Endothelial cell of umbilical vein (primary cell): ENCODE results near the gene ZDHHC3. TPM values are rescaled to one million over a fixed set of nuclear protein-coding genes. Genes with fewer than 3 reads are reported as not detected.
A peak's percentile ranks its signal among the peaks of the same experiment; 100 is the strongest.

Source experiments
- BruUV-seq: library from RNA; stranded (reverse); fragments of 400-500 nt; replicated peaks from 2 replicates; lab custom pipeline; 2021; lab: Mats Ljungman, UMichigan
- CTCF ChIA-PET: fragments of 300-600, 350-600 bp; sonication (Branson Sonifier 250); formaldehyde crosslinking; loops from one replicate; lab custom pipeline; 2021; ENCODE audit warnings: antibody characterized with exemption, inconsistent platforms; lab: Charles Lee
- POLR2A ChIA-PET: fragments of 300-600, 350-600 bp; sonication (Branson Sonifier 250); formaldehyde crosslinking; loops from one replicate; lab custom pipeline; 2021; ENCODE audit warnings: antibody characterized with exemption, inconsistent platforms; lab: Charles Lee
- DNase-seq: peaks from one replicate; pipeline ENCODE4 v3.0.0-alpha.2; 2011; ENCODE audit warnings: low read depth, low spot score
- FAIRE-seq: peaks from 2 replicates; lab custom pipeline; 2011; peaks lifted over from hg19 to GRCh38; lab: Jason Lieb, UNC
- H2AFZ ChIP-seq: 2 replicates; pipeline ENCODE4 v1.6.0; 2012; ENCODE audit warnings: low read depth, low read length, control low read depth, inconsistent platforms
- H3K27ac ChIP-seq: 2 replicates; pipeline ENCODE4 v1.5.1; 2011; ENCODE audit warnings: low read depth, mild to moderate bottlenecking, control low read depth, low read length, moderate library complexity; ENCODE audit not compliant: insufficient read depth
- H3K27me3 ChIP-seq, 2 experiments: 2 replicates each; pipeline versions ENCODE4 v1.6.0 to v1.6.1; 2011; ENCODE audit warnings: low read length in 2 of 2, mixed read lengths in 1 of 2; ENCODE audit not compliant: control insufficient read depth in 2 of 2, insufficient read depth in 2 of 2
- H3K36me3 ChIP-seq, 2 experiments: 2 replicates in 1 of 2; 3 replicates in 1 of 2; pipeline ENCODE4 v1.5.1; 2011; ENCODE audit warnings: low read length in 2 of 2, mild to moderate bottlenecking in 1 of 2, moderate library complexity in 1 of 2; ENCODE audit not compliant: control insufficient read depth in 2 of 2, insufficient read depth in 2 of 2; ENCODE audit errors: extremely low read depth in 1 of 2
- H3K4me1 ChIP-seq: 3 replicates; pipeline ENCODE4 v1.5.1; 2011; ENCODE audit warnings: mild to moderate bottlenecking, low read length; ENCODE audit not compliant: control insufficient read depth, insufficient read depth; ENCODE audit errors: extremely low read depth
- H3K4me2 ChIP-seq: 2 replicates; pipeline ENCODE4 v1.6.1; 2011; ENCODE audit warnings: low read length, control low read depth, mixed read lengths; ENCODE audit not compliant: insufficient read depth
- H3K4me3 ChIP-seq, 3 experiments: fragments of 200-600 bp in 1 of 3; sonication (generic), shearing (Covaris generic) in 1 of 3; replicated peaks in 1 of 3; 2 replicates each; pipeline ENCODE4 v1.5.1; 2011 to 2016; ENCODE audit warnings: control low read depth in 3 of 3, low read length in 3 of 3, mild to moderate bottlenecking in 2 of 3, inconsistent platforms in 1 of 3, low read depth in 1 of 3, moderate library complexity in 1 of 3; ENCODE audit not compliant: insufficient read depth in 1 of 3
- H3K79me2 ChIP-seq: 2 replicates; pipeline ENCODE4 v1.6.0; 2012; ENCODE audit warnings: low read length, inconsistent platforms; ENCODE audit not compliant: control insufficient read depth, insufficient read depth
- H3K9ac ChIP-seq: replicated peaks from 2 replicates; pipeline ENCODE3; 2011; ENCODE audit warnings: low read length, control low read depth; ENCODE audit not compliant: insufficient read depth; ENCODE audit errors: extremely low read depth
- H3K9me1 ChIP-seq: replicated peaks from 3 replicates; pipeline ENCODE4 v1.6.0; 2011; ENCODE audit warnings: mild to moderate bottlenecking, low read length; ENCODE audit not compliant: control insufficient read depth, insufficient read depth; ENCODE audit errors: extremely low read depth
- H3K9me3 ChIP-seq: replicated peaks from 2 replicates; pipeline ENCODE4 v1.5.1; 2012; ENCODE audit warnings: low read length, inconsistent platforms; ENCODE audit not compliant: control insufficient read depth, insufficient read depth
- H4K20me1 ChIP-seq: replicated peaks from 2 replicates; pipeline ENCODE3; 2011; ENCODE audit warnings: mild to moderate bottlenecking, low read length; ENCODE audit not compliant: control insufficient read depth, insufficient read depth; ENCODE audit errors: extremely low read depth
- EZH2 ChIP-seq: IDR thresholded peaks from 2 replicates; pipeline ENCODE4 v1.6.1; 2012; ENCODE audit warnings: borderline replicate concordance, low read depth, mild to moderate bottlenecking, moderate library complexity, low read length, inconsistent platforms; ENCODE audit not compliant: severe bottlenecking
- FOS ChIP-seq: IDR thresholded peaks from 2 replicates; pipeline ENCODE4 v1.6.1; 2011; ENCODE audit warnings: mild to moderate bottlenecking, low read length, moderate library complexity, borderline replicate concordance; ENCODE audit not compliant: insufficient read depth
- GATA2 ChIP-seq: IDR thresholded peaks from 2 replicates; pipeline ENCODE4 v1.7.0; 2011; ENCODE audit warnings: low read depth, mild to moderate bottlenecking, moderate library complexity, mixed read lengths, low read length; ENCODE audit not compliant: insufficient read length, insufficient read depth
- JUN ChIP-seq: IDR thresholded peaks from 2 replicates; pipeline ENCODE4 v1.6.1; 2011; ENCODE audit warnings: borderline replicate concordance, low read depth; ENCODE audit not compliant: insufficient read length, insufficient read depth
- MAX ChIP-seq: IDR thresholded peaks from 2 replicates; pipeline ENCODE4 v1.6.1; 2011; ENCODE audit not compliant: insufficient read depth, insufficient read length
- MYC ChIP-seq: IDR thresholded peaks from one replicate; pipeline ENCODE4 v1.6.1; 2011; ENCODE audit warnings: mild to moderate bottlenecking, low read depth, low read length
- POLR2A ChIP-seq: IDR thresholded peaks from 2 replicates; pipeline ENCODE4 v1.6.1; 2012; ENCODE audit warnings: low read depth, mild to moderate bottlenecking, control low read depth, low read length
- POLR2AphosphoS5 ChIP-seq: IDR thresholded peaks from 2 replicates; pipeline ENCODE4 v1.6.1; 2012; ENCODE audit warnings: low read depth, mild to moderate bottlenecking, control low read depth, low read length, moderate library complexity; ENCODE audit not compliant: insufficient read depth
- dilution Hi-C: fragments of 300-500 bp; cut with MboI; formaldehyde crosslinking; loops from one replicate; pipeline ENCODE4 v1.15.0; 2019; ENCODE audit warnings: low sequenced_read_pairs; ENCODE audit not compliant: extremely low pct_ligation_motif_present
- intact Hi-C: fragments of 100-400 bp; cut with micrococcal nuclease; formaldehyde crosslinking; loops from one replicate; pipeline ENCODE4 v1.10.0; 2022
- polyA plus RNA-seq, 4 experiments: library from polyadenylated mRNA; depleted of rRNA in 3 of 4; stranded (reverse) in 3 of 4; unstranded in 1 of 4; fragments of >200 nt; gene quantifications; 2 replicates each; pipeline versions ENCODE4 v1.2.1 to v1.2.3, GENCODE V29; 2011 to 2012; ENCODE audit warnings: missing spikeins in 1 of 4
- total RNA-seq: library from RNA; stranded (reverse); gene quantifications from 2 replicates; pipeline ENCODE4 v1.2.3, GENCODE V29; 2021
- TF ChIP-seq, protein P1 (sequence below), 2 donors: IDR thresholded peaks; 1 replicate in 1 of 2; 2 replicates in 1 of 2; pipeline ENCODE4 v1.5.1; 2011; ENCODE audit warnings: low read length in 2 of 2, mild to moderate bottlenecking in 2 of 2, moderate library complexity in 2 of 2, control low read depth in 1 of 2, inconsistent platforms in 1 of 2, low read depth in 1 of 2; ENCODE audit not compliant: insufficient read depth in 1 of 2; ENCODE audit errors: extremely low read depth in 1 of 2

The ZDHHC3 gene
- total and polyA plus RNA-seq, 2 donors (not counting 3 experiments of a cell fraction or from before 2014, with no cell fraction given) = 62.4 to 97.1 TPM

DNA sequence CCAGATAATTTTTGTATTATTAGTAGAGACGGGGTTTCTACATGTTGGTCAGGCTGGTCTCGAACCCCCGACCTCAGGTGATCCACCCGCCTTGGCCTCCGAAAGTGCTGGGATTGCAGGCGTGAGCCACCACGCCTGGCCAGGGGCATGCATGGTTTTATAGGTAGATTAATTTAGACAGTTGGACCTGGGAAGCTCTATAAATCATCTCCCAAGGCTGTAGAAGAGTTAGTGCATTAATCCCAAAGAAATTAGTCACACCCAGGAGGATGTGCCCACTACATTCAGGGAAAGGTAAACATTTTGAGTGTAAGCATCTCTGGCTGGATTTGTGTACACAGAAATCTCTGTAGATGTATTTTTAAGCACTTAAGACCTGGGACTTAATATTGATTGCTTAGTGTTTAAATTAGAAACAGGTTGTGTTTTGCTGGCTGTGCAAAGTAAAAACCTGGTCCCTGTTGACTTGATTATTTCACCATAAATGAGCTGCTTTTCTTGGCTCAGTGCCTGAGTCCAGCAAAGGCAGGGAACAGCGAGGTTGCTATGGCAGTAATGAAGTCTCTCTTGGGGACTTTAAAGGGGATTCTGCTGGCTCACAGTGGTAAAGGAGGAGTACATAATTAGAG is 19.3 kb upstream of the ZDHHC3 start:
- ChIA-PET POLR2A (no interaction called here), CTCF (interaction anchor here (1.2 to 2.3 kb wide), 3 partner anchors 16 to 41 kb away, joined by 3 to 7 read pairs (median 5); partner anchors contain the start of genes EXOSC7 and ZDHHC3)
- Histone ChIP-seq H3K9me1 (no peaks in the 10 kb centered on the region), H4K20me1 (no peaks in the 10 kb centered on the region), H3K9ac (no peak overlapping the region), H3K4me2 (no peak overlapping the region), H3K79me2 (peaks cover 8% of the 10 kb centered on the region), H3K36me3 (peaks cover 8 to 10% of the 10 kb centered on the region in 2 experiments), H3K9me3 (no peaks in the 10 kb centered on the region), H3K4me3 (no peak overlapping the region), H3K27me3 (no peaks in the 10 kb centered on the region), H2AFZ (no peak overlapping the region), H3K27ac (no peak overlapping the region), H3K4me1 (peaks cover 7% of the 10 kb centered on the region)
- dilution Hi-C loops = no loop called here
- intact Hi-C loops = no loop called here
- no peak for TF ChIP-seq EZH2
- TF ChIP-seq FOS = no peak
- TF ChIP-seq, protein P1, sequence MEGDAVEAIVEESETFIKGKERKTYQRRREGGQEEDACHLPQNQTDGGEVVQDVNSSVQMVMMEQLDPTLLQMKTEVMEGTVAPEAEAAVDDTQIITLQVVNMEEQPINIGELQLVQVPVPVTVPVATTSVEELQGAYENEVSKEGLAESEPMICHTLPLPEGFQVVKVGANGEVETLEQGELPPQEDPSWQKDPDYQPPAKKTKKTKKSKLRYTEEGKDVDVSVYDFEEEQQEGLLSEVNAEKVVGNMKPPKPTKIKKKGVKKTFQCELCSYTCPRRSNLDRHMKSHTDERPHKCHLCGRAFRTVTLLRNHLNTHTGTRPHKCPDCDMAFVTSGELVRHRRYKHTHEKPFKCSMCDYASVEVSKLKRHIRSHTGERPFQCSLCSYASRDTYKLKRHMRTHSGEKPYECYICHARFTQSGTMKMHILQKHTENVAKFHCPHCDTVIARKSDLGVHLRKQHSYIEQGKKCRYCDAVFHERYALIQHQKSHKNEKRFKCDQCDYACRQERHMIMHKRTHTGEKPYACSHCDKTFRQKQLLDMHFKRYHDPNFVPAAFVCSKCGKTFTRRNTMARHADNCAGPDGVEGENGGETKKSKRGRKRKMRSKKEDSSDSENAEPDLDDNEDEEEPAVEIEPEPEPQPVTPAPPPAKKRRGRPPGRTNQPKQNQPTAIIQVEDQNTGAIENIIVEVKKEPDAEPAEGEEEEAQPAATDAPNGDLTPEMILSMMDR (IDR thresholded peaks at IDR 0.05; ENCODE audit: extremely low read depth in 1 of 2, insufficient read depth in 1 of 2, low read depth in 1 of 2, low read length in 2 of 2) = no peak
- TF ChIP-seq POLR2A = no peak
- TF ChIP-seq MAX = no peak
- TF ChIP-seq JUN = no peak
- no peak for TF ChIP-seq MYC
- TF ChIP-seq POLR2AphosphoS5 = no peak
- no peak for TF ChIP-seq GATA2
- FAIRE-seq = peak; percentile 94
- DNase-seq = peak; percentile 83
- BruUV-seq = no TSS peak
